Stimulated activated CD8-positive, alpha-beta memory T cell treated with anti-CD3 and anti-CD28 coated beads, Interleukin-15, amount 100 ng/mL, for 1 hour (primary cell): ENCODE measurements around the gene IL36A.

Experiments
- DNase-seq: peaks from one replicate; pipeline ENCODE4 v3.0.0-alpha.2; 2020; ENCODE audit warnings: low read depth

The IL36A gene

GRCh38 chr2:113050921-113051895 lies 45.9 kb downstream of the IL36A start:
- DNase-seq = no peak

GRCh38 chr2:113052396-113052917 lies 47.2 kb downstream of the IL36A start, which contains the start of gene IL36B:
TSS of gene IL36B (minus strand) at chr2:113052867.
- DNase-seq = no peak

DNA sequence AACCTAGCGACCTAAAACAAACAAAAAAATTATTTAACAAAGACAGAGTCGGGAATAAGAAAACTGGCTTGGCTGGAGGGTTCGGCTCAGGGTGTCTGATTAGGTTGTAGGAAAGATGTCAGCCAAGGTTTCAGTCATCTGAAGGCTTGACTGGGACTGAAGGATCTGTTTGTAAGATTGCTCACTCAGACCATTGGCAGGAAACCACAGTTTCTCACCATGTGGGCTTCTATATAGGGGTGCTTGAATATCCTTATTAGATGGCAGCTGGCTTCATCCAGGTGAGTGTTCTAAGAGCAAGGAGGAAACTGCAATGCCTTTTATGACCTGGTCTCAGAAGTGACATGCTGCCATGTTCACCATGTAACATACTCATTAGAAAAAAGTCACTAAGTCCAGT lies 48.4 kb downstream of the IL36A start:
- no peak for DNase-seq

GRCh38 chr2:113054066-113054465 lies 48.8 kb downstream of the IL36A start:
- DNase-seq = no peak

DNA sequence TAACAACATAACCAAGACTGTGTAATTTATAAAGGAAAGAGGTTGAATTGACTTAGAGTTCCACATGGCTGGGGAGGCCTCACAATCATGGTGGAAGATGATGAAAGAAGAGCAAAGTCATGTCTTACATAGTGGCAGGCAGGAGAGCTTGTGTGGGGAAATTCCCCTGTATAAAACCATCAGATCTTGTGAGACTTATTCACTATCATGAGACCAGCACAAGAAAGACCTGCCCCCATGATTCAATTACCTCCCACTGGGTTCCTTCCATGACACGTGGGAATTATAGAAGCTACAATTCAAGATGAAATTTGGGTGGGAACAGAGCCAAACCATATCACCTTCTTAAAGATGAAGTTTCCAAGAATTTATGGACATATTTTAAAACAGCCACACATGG lies 51.3 kb downstream of the IL36A start:
- no peak for DNase-seq

GRCh38 chr2:113057117-113057516 lies 51.9 kb downstream of the IL36A start:
- DNase-seq = no peak
